CD14-positive monocyte (primary cell): Measurements from ENCODE around the gene DUSP3. TPM values are rescaled to one million over a fixed set of nuclear protein-coding genes. Genes with fewer than 3 reads are reported as not detected.

Source experiments
- DNase-seq, 3 donors: peaks; one replicate each; pipeline ENCODE4 v3.0.0-alpha.2; 2011 to 2022
- H2AFZ ChIP-seq: 2 replicates; pipeline ENCODE4 v1.6.0; 2012; ENCODE audit warnings: mild to moderate bottlenecking, low read depth, low read length, inconsistent platforms; ENCODE audit not compliant: insufficient read depth, poor library complexity, severe bottlenecking
- H3K27ac ChIP-seq, 2 donors: 1 replicate in 1 of 2; 2 replicates in 1 of 2; pipeline ENCODE4 v1.5.1; 2012 to 2013; ENCODE audit warnings: low read length in 2 of 2, control low read depth in 1 of 2, inconsistent platforms in 1 of 2, low read depth in 1 of 2, mild to moderate bottlenecking in 1 of 2
- H3K27me3 ChIP-seq, 2 donors: one replicate each; pipeline versions ENCODE4 v1.6.0 to v1.6.1; 2011 to 2013; ENCODE audit warnings: low read length in 2 of 2; ENCODE audit not compliant: control insufficient read depth in 2 of 2, insufficient read depth in 2 of 2
- H3K36me3 ChIP-seq, 2 donors: replicated peaks in 1 of 2; 1 replicate in 1 of 2; 2 replicates in 1 of 2; pipeline versions ENCODE4 v1.5.1 to v1.6.1; 2012 to 2013; ENCODE audit warnings: low read length in 2 of 2, control low read depth in 1 of 2, inconsistent platforms in 1 of 2, mild to moderate bottlenecking in 1 of 2; ENCODE audit not compliant: insufficient read depth in 2 of 2, control insufficient read depth in 1 of 2
- H3K4me1 ChIP-seq, 2 donors: 1 replicate in 1 of 2; 2 replicates in 1 of 2; pipeline versions ENCODE4 v1.5.1 to v1.6.1; 2012 to 2013; ENCODE audit warnings: low read length in 2 of 2, control low read depth in 1 of 2, inconsistent platforms in 1 of 2, mild to moderate bottlenecking in 1 of 2, moderate library complexity in 1 of 2; ENCODE audit not compliant: insufficient read depth in 2 of 2, control insufficient read depth in 1 of 2
- H3K4me2 ChIP-seq: replicated peaks from 2 replicates; pipeline ENCODE3; 2012; ENCODE audit warnings: low read length, moderate library complexity, mild to moderate bottlenecking; ENCODE audit not compliant: poor library complexity, severe bottlenecking; ENCODE audit errors: extremely low read depth
- H3K4me3 ChIP-seq, 3 experiments: fragments of 200-600 bp in 1 of 3; sonication (generic) in 1 of 3; replicated peaks in 1 of 3; 1 replicate in 2 of 3; 2 replicates in 1 of 3; pipeline ENCODE4 v1.5.1; 2011 to 2013; ENCODE audit warnings: low read length in 3 of 3, mild to moderate bottlenecking in 3 of 3, control low read depth in 2 of 3, low read depth in 2 of 3, inconsistent platforms in 1 of 3, moderate library complexity in 1 of 3
- H3K79me2 ChIP-seq: 2 replicates; pipeline ENCODE4 v1.6.0; 2012; ENCODE audit warnings: mild to moderate bottlenecking, control low read depth, inconsistent platforms, low read length, moderate library complexity; ENCODE audit not compliant: insufficient read depth
- H3K9ac ChIP-seq: 2 replicates; pipeline ENCODE4 v1.6.0; 2017; ENCODE audit warnings: low read length, mild to moderate bottlenecking; ENCODE audit not compliant: insufficient read depth, poor library complexity, severe bottlenecking
- H3K9me3 ChIP-seq, 2 donors: replicated peaks in 1 of 2; 1 replicate in 1 of 2; 2 replicates in 1 of 2; pipeline versions ENCODE4 v1.5.1 to v1.6.1; 2012 to 2013; ENCODE audit warnings: low read length in 2 of 2, control low read depth in 1 of 2; ENCODE audit not compliant: control insufficient read depth in 1 of 2, insufficient read depth in 1 of 2
- H4K20me1 ChIP-seq: 2 replicates; pipeline ENCODE4 v1.6.0; 2012; ENCODE audit warnings: mild to moderate bottlenecking, low read length, control low read depth, moderate library complexity; ENCODE audit not compliant: insufficient read depth
- H3K27ac Mint-ChIP-seq, 7 donors: one replicate each; pipeline ENCODE4 v1.8.0; 2020; ENCODE audit warnings: mild to moderate bottlenecking in 7 of 7, mixed read lengths in 7 of 7, moderate library complexity in 6 of 7, inconsistent platforms in 2 of 7
- H3K27me3 Mint-ChIP-seq, 3 donors: one replicate each; pipeline ENCODE4 v1.8.0; 2021 to 2022; ENCODE audit warnings: low read depth in 3 of 3, mild to moderate bottlenecking in 3 of 3, mixed read lengths in 3 of 3, moderate library complexity in 3 of 3, inconsistent platforms in 1 of 3
- H3K36me3 Mint-ChIP-seq, 2 donors: one replicate each; pipeline ENCODE4 v1.8.0; 2020; ENCODE audit warnings: mixed read lengths in 2 of 2, inconsistent platforms in 1 of 2, mild to moderate bottlenecking in 1 of 2
- H3K4me1 Mint-ChIP-seq: one replicate; pipeline ENCODE4 v1.8.0; 2020; ENCODE audit warnings: mild to moderate bottlenecking, mixed read lengths
- H3K4me3 Mint-ChIP-seq, 2 donors: one replicate each; pipeline ENCODE4 v1.8.0; 2020; ENCODE audit warnings: mild to moderate bottlenecking in 2 of 2, mixed read lengths in 2 of 2, moderate library complexity in 1 of 2
- H3K9me3 Mint-ChIP-seq, 7 donors: one replicate each; pipeline ENCODE4 v1.8.0; 2020 to 2022; ENCODE audit warnings: mixed read lengths in 7 of 7, mild to moderate bottlenecking in 6 of 7, moderate library complexity in 6 of 7, inconsistent platforms in 2 of 7
- WGBS: methylation state at CpG from one replicate; pipeline ENCODE4 v1.1.5; 2013; ENCODE audit warnings: missing lambda C conversion rate; ENCODE audit not compliant: insufficient coverage; 5-methylcytosine and 5-hydroxymethylcytosine counted together
- intact Hi-C, 2 donors: fragments of 100-400 bp; cut with micrococcal nuclease; formaldehyde crosslinking; loops; one replicate each; pipeline versions ENCODE4 v1.15.0 to v1.15.1; 2023
- polyA plus RNA-seq, 3 donors: library from polyadenylated mRNA; depleted of rRNA in 1 of 3; unstranded in 2 of 3; stranded (reverse) in 1 of 3; fragments of 300-500 nt in 2 of 3; fragments of >200 nt in 1 of 3; fragmentation: Illumina TruSeq in 2 of 3; gene quantifications; 1 replicate in 2 of 3; 2 replicates in 1 of 3; pipeline ENCODE4 v1.2.3, GENCODE V29; 2012 to 2021
- TF ChIP-seq, protein P1 (sequence below): fragments of 200-600 bp; IDR thresholded peaks from one replicate; pipeline ENCODE4 v1.8.0; 2022; ENCODE audit warnings: antibody characterized with exemption, mild to moderate bottlenecking

DUSP3 gene
- polyA plus RNA-seq, 3 donors = 36.7 to 78.5 (median 58.9) TPM

DNA sequence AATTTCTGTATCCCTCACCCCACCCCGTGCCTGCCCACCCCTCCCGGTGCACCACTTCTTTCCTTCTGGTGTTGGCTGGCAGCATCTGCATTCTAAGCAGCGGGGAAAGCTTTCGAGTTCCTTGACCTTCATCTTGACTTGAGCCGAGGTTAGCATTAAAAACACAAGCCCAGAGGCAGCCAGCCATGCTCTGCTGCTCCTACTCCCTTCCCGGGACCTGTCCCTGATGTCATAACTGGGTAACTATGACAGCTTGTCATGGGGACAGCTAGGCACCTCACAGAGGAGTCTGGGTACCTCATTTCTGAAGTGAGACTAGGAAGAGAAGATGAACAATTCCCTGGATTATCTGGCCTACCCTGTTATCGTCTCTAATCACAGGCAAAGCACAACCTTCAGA is 1.4 kb upstream of the DUSP3 start, which contains the start of gene CFAP97D1:
TSS of gene CFAP97D1 (plus strand) at position 301 of the 400 bp plus-strand sequence. CDS start at position 329, 28 bp downstream.
- Histone ChIP-seq H3K9ac (peak within 1 kb of the TSS; percentile 99), H4K20me1 (no peaks in the 10 kb centered on the region), H3K27ac (peak within 1 kb of the TSS; percentile 86 to 95), H3K27me3 (no peaks in the 10 kb centered on the region), H2AFZ (peak within 1 kb of the TSS; percentile 83), H3K4me1 (peaks cover 69 to 89% of the 10 kb centered on the region in 2 donors), H3K4me2 (peak within 1 kb of the TSS; percentile 88), H3K4me3 (peak within 1 kb of the TSS; percentile 76 to 84 (median 84)), H3K9me3 (no peaks in the 10 kb centered on the region), H3K79me2 (peaks cover 36% of the 10 kb centered on the region), H3K36me3 (peaks cover 5% of the 10 kb centered on the region in 2 donors)
- Mint-ChIP-seq H3K27ac (peak within 1 kb of the TSS; percentile 84 to 95 (median 93)), H3K9me3 (no peaks in the 10 kb centered on the region), H3K27me3 (peaks cover 0 to 10% (median 4%) of the 10 kb centered on the region in 3 donors), H3K36me3 (peaks cover 13 to 20% of the 10 kb centered on the region in 2 donors), H3K4me1 (peaks cover 78% of the 10 kb centered on the region), H3K4me3 (peak within 1 kb of the TSS; percentile 74 to 83)
- 3% methylated on average over 6 of the region's 7 CpGs for WGBS
- intact Hi-C loops = no loop called here
- TF ChIP-seq, protein P1, sequence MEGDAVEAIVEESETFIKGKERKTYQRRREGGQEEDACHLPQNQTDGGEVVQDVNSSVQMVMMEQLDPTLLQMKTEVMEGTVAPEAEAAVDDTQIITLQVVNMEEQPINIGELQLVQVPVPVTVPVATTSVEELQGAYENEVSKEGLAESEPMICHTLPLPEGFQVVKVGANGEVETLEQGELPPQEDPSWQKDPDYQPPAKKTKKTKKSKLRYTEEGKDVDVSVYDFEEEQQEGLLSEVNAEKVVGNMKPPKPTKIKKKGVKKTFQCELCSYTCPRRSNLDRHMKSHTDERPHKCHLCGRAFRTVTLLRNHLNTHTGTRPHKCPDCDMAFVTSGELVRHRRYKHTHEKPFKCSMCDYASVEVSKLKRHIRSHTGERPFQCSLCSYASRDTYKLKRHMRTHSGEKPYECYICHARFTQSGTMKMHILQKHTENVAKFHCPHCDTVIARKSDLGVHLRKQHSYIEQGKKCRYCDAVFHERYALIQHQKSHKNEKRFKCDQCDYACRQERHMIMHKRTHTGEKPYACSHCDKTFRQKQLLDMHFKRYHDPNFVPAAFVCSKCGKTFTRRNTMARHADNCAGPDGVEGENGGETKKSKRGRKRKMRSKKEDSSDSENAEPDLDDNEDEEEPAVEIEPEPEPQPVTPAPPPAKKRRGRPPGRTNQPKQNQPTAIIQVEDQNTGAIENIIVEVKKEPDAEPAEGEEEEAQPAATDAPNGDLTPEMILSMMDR = no peak
- peak in 1 of 3 donors; percentile 46 for DNase-seq

DNA sequence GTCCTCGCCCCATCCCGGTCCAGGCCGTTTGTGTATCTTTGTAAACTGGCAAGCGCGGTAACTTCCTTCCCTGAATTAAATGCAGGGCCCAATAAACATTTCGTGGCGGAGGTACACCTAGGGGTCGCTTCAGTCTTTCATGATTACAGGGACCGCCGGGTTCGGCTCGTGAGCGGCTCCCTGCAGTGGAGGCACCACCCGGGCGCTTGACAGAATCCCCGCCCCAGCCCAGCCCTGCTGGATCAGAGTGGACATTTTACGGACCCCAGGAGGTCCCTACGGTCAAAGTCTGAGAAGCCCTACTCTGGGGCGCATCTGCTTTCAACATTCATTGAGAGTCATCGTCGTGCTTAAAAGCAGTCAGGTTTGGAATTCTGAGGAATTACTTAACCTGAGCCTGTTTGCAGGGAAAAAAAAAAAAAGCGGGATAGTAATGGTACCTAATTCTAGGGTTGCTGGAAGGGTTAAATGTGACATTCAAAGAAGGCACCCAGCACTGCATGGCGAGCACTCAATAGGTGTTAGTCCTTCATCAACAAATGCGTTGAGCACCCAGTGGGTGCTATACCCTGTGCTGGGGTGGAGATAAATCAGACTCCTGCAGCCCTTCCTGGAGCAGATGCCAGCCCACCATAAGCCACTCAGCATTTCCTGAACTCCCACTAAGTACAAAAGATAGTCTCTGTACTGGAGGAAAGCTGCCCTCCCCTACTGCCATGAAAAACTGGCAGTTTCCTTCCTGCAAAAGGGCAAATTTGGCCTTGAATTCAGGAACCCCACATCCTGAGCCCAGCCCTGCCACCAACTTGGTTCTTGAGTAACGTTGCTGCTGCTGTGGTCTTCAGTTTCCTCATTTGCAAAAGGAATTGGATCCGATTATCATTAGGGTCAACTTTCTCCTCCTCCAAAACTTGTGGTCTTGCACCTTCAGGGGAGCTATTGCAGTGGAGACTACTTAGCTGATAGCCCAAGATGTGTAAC is 658 bp upstream of the DUSP3 start:
- Histone ChIP-seq H3K4me3 (peak overlapping the region; percentile 76 to 84 (median 84)), H3K9me3 (no peaks in the 10 kb centered on the region), H3K36me3 (peaks cover 9 to 12% of the 10 kb centered on the region in 2 donors), H3K27me3 (no peaks in the 10 kb centered on the region), H3K79me2 (peaks cover 43% of the 10 kb centered on the region), H4K20me1 (no peaks in the 10 kb centered on the region), H3K9ac (peak overlapping the region; percentile 99), H3K4me2 (peak overlapping the region; percentile 88), H3K27ac (peak overlapping the region; percentile 86 to 95), H3K4me1 (peaks cover 76 to 92% of the 10 kb centered on the region in 2 donors), H2AFZ (peak overlapping the region; percentile 83)
- peaks cover 0 to 10% (median 1%) of the 10 kb centered on the region in 3 donors for H3K27me3 Mint-ChIP-seq
- WGBS = 0% methylated on average over 24 of the region's 26 CpGs
- H3K36me3 Mint-ChIP-seq = peaks cover 18 to 26% of the 10 kb centered on the region in 2 donors
- H3K9me3 Mint-ChIP-seq = no peaks in the 10 kb centered on the region
- peak overlapping the region; percentile 84 to 95 (median 93) for H3K27ac Mint-ChIP-seq
- DNase-seq = peak; percentile 40 to 67 (median 56)
- TF ChIP-seq, protein P1 = no peak
- intact Hi-C loops = no loop called here
- H3K4me3 Mint-ChIP-seq = peak overlapping the region; percentile 74 to 83
- peaks cover 83% of the 10 kb centered on the region for H3K4me1 Mint-ChIP-seq
